Measurements from ENCODE around the gene PRKAG2.

Gene PRKAG2

DNA sequence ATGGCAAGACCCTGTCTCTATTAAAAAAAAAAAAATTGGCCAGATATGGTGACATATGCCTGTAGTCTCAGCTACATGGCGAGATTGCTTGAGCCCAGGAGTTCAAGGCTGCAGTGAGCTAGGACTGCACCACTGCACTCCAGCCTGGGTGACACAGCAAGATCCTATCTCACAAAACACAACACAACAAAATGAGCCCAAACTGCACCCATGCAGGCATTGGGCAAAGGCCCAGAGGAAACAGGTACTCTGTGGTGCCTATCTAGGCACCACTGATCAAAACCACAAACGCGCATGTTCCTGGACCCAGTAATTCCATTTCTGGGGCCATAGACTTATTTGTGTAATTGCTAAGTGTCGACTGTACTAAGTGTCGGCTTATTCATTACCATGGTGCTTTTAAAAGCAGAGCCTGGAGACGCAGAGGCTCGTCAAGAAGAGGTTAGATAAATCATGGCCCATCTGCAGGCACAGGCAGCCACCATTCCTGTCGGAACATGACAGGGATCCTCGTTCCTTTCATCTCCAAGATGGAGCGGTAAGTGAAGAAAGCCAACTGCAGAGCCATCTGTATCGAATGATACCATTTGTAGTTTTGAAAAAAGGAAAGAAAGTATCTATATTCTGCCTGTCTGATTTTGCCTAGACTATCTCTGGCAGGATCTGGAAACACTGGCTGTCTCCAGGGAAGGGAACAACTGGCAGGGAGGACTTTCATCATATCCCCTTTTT lies 196.9 kb downstream of the PRKAG2 start:
- TF ChIP-seq EGR1 (IDR thresholded peaks at IDR 0.05) (no peak), YY1 (IDR thresholded peaks at IDR 0.05; ENCODE audit: low read depth) (no peak), TCF12 (IDR thresholded peaks at IDR 0.05; ENCODE audit: low read depth) (no peak), TAF1 (IDR thresholded peaks at IDR 0.05; ENCODE audit: low read depth) (no peak), FOXM1 (IDR thresholded peaks at IDR 0.05; ENCODE audit: borderline replicate concordance, low read depth) (no peak)
- TF ChIP-seq, protein P1, sequence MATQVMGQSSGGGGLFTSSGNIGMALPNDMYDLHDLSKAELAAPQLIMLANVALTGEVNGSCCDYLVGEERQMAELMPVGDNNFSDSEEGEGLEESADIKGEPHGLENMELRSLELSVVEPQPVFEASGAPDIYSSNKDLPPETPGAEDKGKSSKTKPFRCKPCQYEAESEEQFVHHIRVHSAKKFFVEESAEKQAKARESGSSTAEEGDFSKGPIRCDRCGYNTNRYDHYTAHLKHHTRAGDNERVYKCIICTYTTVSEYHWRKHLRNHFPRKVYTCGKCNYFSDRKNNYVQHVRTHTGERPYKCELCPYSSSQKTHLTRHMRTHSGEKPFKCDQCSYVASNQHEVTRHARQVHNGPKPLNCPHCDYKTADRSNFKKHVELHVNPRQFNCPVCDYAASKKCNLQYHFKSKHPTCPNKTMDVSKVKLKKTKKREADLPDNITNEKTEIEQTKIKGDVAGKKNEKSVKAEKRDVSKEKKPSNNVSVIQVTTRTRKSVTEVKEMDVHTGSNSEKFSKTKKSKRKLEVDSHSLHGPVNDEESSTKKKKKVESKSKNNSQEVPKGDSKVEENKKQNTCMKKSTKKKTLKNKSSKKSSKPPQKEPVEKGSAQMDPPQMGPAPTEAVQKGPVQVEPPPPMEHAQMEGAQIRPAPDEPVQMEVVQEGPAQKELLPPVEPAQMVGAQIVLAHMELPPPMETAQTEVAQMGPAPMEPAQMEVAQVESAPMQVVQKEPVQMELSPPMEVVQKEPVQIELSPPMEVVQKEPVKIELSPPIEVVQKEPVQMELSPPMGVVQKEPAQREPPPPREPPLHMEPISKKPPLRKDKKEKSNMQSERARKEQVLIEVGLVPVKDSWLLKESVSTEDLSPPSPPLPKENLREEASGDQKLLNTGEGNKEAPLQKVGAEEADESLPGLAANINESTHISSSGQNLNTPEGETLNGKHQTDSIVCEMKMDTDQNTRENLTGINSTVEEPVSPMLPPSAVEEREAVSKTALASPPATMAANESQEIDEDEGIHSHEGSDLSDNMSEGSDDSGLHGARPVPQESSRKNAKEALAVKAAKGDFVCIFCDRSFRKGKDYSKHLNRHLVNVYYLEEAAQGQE (IDR thresholded peaks at IDR 0.05; ENCODE audit: low read depth), result no peak

DNA sequence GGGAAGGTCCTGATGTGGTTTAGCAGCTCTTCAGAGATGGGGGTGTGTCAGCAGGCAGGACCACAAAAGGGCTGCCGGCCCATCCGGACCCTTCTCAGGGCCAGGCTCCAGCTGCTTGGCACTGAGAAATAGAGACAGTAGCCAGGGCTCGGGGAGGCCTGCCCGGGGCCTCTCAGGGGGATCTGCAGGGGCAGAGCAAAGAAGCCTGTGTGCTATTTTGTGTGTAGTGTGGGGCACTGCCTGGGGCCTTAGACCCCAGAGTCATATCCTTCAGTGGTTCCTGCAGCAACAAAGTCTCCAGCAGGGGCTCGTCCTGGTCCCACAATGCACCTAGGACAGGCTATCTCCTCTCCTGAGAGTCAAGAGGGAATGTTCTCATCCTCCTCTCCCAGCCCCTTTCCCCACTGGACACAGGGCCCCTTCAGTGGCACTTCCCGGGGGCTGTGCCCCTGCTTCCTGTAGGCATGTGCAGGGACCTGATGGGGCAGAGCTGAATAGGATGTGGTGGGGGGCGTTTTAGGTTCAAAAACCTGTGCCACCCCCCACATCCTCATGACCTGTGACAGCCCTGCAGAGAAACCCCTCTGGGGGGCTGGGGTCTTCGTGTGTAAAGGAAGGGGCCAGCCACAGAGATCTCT lies 197.7 kb downstream of the PRKAG2 start:
- TF ChIP-seq, protein P2, sequence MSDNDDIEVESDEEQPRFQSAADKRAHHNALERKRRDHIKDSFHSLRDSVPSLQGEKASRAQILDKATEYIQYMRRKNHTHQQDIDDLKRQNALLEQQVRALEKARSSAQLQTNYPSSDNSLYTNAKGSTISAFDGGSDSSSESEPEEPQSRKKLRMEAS (IDR thresholded peaks at IDR 0.05), result no peak
- no peak for TF ChIP-seq TCF12 (IDR thresholded peaks at IDR 0.05; ENCODE audit: low read depth)
- TF ChIP-seq TEAD4 (IDR thresholded peaks at IDR 0.05), result no peak
- TF ChIP-seq ZBTB7A (IDR thresholded peaks at IDR 0.05; ENCODE audit: low read depth), result no peak
- TF ChIP-seq, protein P3, sequence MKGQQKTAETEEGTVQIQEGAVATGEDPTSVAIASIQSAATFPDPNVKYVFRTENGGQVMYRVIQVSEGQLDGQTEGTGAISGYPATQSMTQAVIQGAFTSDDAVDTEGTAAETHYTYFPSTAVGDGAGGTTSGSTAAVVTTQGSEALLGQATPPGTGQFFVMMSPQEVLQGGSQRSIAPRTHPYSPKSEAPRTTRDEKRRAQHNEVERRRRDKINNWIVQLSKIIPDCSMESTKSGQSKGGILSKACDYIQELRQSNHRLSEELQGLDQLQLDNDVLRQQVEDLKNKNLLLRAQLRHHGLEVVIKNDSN (IDR thresholded peaks at IDR 0.05), result no peak
- no peak for TF ChIP-seq EP300 (IDR thresholded peaks at IDR 0.05; ENCODE audit: borderline replicate concordance)
- TF ChIP-seq YY1 (IDR thresholded peaks at IDR 0.05; ENCODE audit: low read depth), result no peak
- TF ChIP-seq CREB1 (IDR thresholded peaks at IDR 0.05; ENCODE audit: low read depth), result no peak
- TF ChIP-seq FOXM1 (IDR thresholded peaks at IDR 0.05; ENCODE audit: borderline replicate concordance, low read depth), result no peak
- no peak for TF ChIP-seq RAD21 (IDR thresholded peaks at IDR 0.05; ENCODE audit: low read depth)
- TF ChIP-seq NFIC (IDR thresholded peaks at IDR 0.05), result no peak
- TF ChIP-seq, protein P1 (IDR thresholded peaks at IDR 0.05; ENCODE audit: low read depth), result no peak
- TF ChIP-seq EGR1 (IDR thresholded peaks at IDR 0.05), result no peak
- no peak for TF ChIP-seq CEBPB (IDR thresholded peaks at IDR 0.05)
- no peak for TF ChIP-seq TAF1 (IDR thresholded peaks at IDR 0.05; ENCODE audit: low read depth)

DNA sequence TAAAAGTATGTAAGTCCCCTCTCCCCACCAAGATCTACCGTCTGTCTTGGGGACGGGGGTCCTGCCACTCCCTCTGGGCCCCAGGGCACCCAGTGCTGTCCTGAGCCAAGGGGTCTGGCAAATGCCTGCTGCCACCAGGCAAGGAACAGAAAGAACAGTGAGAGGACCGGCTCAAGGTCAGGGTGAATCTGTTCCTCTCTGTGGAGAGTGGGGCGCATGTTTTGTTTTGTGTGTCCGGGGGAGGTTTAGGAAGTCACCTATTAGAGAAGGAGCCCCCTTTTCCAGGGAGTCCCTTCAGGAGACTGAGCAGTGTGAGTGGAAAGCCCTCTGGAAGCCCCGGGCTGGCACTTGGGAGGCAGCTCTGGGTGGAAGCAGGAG lies 198.7 kb downstream of the PRKAG2 start:
- TF ChIP-seq TEAD4 (IDR thresholded peaks at IDR 0.05) (no peak), EP300 (IDR thresholded peaks at IDR 0.05; ENCODE audit: borderline replicate concordance) (no peak), CEBPB (IDR thresholded peaks at IDR 0.05) (no peak), TCF12 (IDR thresholded peaks at IDR 0.05; ENCODE audit: low read depth) (no peak), FOXM1 (IDR thresholded peaks at IDR 0.05; ENCODE audit: borderline replicate concordance, low read depth) (no peak), NFIC (IDR thresholded peaks at IDR 0.05) (no peak), RAD21 (IDR thresholded peaks at IDR 0.05; ENCODE audit: low read depth) (no peak), YY1 (IDR thresholded peaks at IDR 0.05; ENCODE audit: low read depth) (no peak)
- TF ChIP-seq, protein P3 (IDR thresholded peaks at IDR 0.05), result no peak
- TF ChIP-seq, protein P1 (IDR thresholded peaks at IDR 0.05; ENCODE audit: low read depth), result no peak
- TF ChIP-seq, protein P2 (IDR thresholded peaks at IDR 0.05), result no peak

DNA sequence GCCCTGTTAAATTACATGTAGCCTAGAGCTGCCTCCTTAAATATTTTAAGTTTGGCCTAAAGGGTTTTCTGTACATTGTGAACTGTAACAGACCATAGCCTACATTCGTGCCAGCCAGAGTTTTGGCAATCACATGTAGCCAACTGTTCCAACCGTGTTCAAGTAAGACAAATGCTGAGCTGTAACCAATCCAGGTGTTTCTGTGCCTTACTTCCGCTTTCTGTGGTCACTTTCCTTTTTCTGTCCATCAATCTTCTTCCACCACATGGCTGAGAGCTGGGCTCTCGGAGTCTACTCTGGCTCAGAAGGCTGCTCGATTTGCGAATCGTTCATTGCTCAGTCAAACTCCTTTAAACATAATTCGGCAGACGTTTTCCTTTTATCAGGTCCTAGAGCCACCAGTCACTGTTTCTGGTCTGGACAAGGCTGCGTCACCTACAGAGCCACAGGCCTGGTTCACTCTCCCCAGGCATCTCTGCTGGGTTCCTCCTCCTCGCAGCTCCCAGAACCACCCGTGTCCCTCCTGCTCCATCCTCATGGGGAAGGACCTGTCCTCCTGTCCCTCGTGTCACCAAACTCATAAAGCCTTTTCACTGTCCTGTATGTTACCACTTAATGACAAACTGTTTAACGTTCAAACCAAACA lies 199.2 kb downstream of the PRKAG2 start:
- TF ChIP-seq, protein P3 (IDR thresholded peaks at IDR 0.05), result no peak
- TF ChIP-seq TEAD4 (IDR thresholded peaks at IDR 0.05) (no peak), EGR1 (IDR thresholded peaks at IDR 0.05) (no peak), TCF12 (IDR thresholded peaks at IDR 0.05; ENCODE audit: low read depth) (no peak), CEBPB (IDR thresholded peaks at IDR 0.05) (no peak), YY1 (IDR thresholded peaks at IDR 0.05; ENCODE audit: low read depth) (no peak), EP300 (IDR thresholded peaks at IDR 0.05; ENCODE audit: borderline replicate concordance) (no peak), NFIC (IDR thresholded peaks at IDR 0.05) (no peak), RAD21 (IDR thresholded peaks at IDR 0.05; ENCODE audit: low read depth) (no peak), FOXM1 (IDR thresholded peaks at IDR 0.05; ENCODE audit: borderline replicate concordance, low read depth) (no peak), ZBTB7A (IDR thresholded peaks at IDR 0.05; ENCODE audit: low read depth) (no peak), TAF1 (IDR thresholded peaks at IDR 0.05; ENCODE audit: low read depth) (no peak), CREB1 (IDR thresholded peaks at IDR 0.05; ENCODE audit: low read depth) (no peak)
- TF ChIP-seq, protein P2 (IDR thresholded peaks at IDR 0.05), result no peak
- TF ChIP-seq, protein P1 (IDR thresholded peaks at IDR 0.05; ENCODE audit: low read depth), result no peak
